Measurements from ENCODE around the gene TMEM175.
"Not testable (repeated sequence)": the region's sequence is repeated elsewhere in the genome, so short reads cannot be mapped to it uniquely, and the experiment has no call there.

- not testable (repeated sequence) for TF ChIP-seq POLR2A, CTCF (IDR thresholded peaks at IDR 0.05)
Observed at GRCh38 chr4:918591-918990, 13.7 kb upstream of the TMEM175 start.

Measured in vagina (tissue), 2 donors.